Thyroid gland (tissue), 4 donors: ENCODE results near the gene NCOA3.

Experiments
- POLR2A ChIP-seq, 2 donors: fragments of 450-650 bp; IDR thresholded peaks; one replicate each; pipeline ENCODE4 v1.6.1; 2017; ENCODE audit warnings: antibody characterized with exemption in 2 of 2, mild to moderate bottlenecking in 2 of 2, moderate library complexity in 1 of 2
- TF ChIP-seq, protein P1 (sequence below), 6 experiments: fragments of 200-600 bp in 3 of 6; fragments of 450-650 bp in 3 of 6; sonication (generic) in 3 of 6; IDR thresholded peaks; one replicate each; pipeline ENCODE4 v1.5.1; 2016 to 2019; ENCODE audit warnings: antibody characterized with exemption in 6 of 6, mild to moderate bottlenecking in 2 of 6, inconsistent platforms in 1 of 6, moderate library complexity in 1 of 6

GRCh38 chr20:47696856-47697255 lies 195.2 kb downstream of the NCOA3 start:
- TF ChIP-seq POLR2A (IDR thresholded peaks at IDR 0.05) = no peak
- TF ChIP-seq, protein P1, sequence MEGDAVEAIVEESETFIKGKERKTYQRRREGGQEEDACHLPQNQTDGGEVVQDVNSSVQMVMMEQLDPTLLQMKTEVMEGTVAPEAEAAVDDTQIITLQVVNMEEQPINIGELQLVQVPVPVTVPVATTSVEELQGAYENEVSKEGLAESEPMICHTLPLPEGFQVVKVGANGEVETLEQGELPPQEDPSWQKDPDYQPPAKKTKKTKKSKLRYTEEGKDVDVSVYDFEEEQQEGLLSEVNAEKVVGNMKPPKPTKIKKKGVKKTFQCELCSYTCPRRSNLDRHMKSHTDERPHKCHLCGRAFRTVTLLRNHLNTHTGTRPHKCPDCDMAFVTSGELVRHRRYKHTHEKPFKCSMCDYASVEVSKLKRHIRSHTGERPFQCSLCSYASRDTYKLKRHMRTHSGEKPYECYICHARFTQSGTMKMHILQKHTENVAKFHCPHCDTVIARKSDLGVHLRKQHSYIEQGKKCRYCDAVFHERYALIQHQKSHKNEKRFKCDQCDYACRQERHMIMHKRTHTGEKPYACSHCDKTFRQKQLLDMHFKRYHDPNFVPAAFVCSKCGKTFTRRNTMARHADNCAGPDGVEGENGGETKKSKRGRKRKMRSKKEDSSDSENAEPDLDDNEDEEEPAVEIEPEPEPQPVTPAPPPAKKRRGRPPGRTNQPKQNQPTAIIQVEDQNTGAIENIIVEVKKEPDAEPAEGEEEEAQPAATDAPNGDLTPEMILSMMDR (IDR thresholded peaks at IDR 0.05) = no peak
